ENCODE measurements around the gene SMAD1. TPM values are rescaled to one million over a fixed set of nuclear protein-coding genes. Genes with fewer than 3 reads are reported as not detected.

The SMAD1 gene
- 202 and 264 TPM in 2 replicates for total RNA-seq

DNA sequence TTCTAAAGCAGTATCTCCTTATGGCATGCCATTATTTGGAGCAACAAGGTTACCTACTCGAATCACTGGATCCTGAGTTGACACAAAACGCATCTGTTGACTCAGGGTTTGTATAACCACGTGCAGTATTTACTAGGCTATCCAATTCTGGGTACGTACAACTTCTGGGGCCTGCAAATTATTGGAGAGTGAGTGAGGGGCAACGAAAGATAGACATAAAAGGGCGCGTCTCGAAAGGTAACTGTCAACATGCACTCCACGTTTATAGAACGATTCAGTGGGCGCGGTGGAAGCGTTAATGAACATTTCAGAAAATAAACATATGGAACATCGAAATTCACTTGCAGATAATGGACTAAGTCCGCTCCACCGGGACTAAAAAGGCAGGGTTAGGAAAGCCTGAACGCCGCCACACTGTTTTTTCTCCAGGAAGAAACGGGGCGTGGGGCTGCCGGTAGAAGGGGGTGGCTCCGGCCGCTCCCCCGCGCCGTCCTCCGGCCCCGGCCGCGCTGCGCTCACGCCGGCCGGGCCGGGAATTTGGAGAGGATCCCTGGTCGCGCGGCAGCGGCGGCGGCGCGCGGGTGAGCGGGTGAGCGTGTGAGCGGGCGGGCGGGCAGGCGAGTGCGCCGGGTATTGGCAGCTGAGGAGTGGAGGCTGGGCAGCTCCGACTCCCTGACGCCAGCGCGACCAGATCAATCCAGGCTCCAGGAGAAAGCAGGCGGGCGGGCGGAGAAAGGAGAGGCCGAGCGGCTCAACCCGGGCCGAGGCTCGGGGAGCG is at the start of gene SMAD1:
SMAD1 (plus strand) TSS at position 690 of the 778 bp plus-strand sequence. CDS start 32,761 bp downstream, outside the sequence.
- no peak for DNase-seq (ENCODE audit: extremely low read depth, low read depth, low spot score)

GRCh38 chr4:145433684-145434083 is 48.0 kb upstream of the SMAD1 start:
- DNase-seq (ENCODE audit: extremely low read depth, low read depth, low spot score) = no peak

DNA sequence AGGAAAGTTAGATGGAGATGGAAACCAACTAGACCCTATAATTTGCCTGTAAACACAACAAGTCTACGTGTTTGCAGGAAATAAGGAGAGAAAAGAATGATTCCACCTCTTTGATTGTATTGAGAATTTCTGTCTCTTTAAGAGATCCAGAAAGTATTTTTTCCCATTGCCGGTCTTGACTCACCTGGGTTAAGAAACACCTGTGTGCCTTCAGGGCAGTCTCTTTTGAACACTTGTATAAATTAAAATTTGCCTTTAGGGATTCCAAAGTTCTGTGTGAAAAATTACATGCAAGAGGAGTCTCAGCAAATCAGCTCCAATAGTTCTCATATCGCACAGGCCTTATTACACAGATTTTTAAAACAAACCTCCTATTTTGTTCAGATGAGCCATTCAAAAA is 46.0 kb upstream of the SMAD1 start:
- DNase-seq (ENCODE audit: extremely low read depth, low read depth, low spot score) = no peak

DNA sequence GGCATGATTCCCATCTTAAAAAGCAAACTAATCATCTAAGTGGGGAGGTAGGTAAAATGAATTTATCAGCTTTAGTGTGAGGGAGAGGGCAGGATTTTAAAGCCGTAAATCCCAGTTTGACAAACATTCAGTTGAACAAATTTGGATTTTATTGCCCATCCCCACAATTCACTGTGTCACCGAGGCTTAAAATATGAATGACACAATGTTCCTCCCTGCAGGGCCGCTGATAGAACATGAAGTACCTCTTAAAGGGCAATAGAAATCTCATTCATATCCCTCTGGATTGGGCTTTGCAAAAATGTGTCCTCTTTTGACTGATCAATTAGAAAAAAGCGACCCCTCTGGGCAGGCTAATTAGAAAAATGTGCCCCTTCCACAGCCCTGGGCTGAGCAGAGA is 45.5 kb upstream of the SMAD1 start:
- DNase-seq (ENCODE audit: extremely low read depth, low read depth, low spot score) = no peak

DNA sequence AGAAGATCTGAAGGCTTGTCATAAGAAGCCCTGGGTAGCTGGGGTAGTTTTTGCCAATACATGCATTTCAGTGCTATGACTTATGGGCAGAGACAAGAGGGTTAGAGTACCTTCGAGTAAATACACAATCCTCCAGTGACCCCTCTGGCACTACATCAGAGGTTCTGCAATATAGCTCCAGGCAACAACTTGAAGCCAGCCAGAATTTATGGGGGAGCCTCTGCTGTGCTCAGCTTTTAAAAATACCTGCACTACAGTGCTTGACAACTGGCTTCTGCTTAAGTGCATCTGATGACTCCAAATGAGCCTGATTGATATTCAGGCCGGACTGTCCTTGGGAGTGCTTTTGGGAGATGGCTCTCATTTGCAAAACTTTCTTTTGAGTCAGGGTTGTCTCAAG is 44.9 kb upstream of the SMAD1 start:
- DNase-seq (ENCODE audit: extremely low read depth, low read depth, low spot score) = no peak

DNA sequence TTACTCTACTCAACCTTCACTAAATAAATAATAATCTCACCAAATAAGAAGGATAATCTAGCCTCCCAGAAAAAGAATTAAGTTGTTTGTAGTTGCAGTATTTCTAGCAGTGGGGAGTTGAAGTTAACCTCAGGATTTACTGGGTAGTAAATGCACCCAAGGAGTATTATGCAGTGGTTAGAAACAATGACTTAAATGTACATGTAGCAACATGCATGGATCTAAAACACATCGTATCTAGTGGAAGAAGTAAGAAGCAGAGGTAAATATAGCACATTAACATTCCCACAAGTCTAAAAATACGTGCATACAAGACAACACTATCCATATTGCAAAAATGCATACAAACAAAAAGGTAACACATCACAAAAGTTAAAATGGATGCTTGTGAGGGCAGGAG is 44.2 kb upstream of the SMAD1 start:
- no peak for DNase-seq (ENCODE audit: extremely low read depth, low read depth, low spot score)

- no peak for DNase-seq (ENCODE audit: extremely low read depth, low read depth, low spot score)
Observed at GRCh38 chr4:145438298-145438697, 43.4 kb upstream of the SMAD1 start.

DNA sequence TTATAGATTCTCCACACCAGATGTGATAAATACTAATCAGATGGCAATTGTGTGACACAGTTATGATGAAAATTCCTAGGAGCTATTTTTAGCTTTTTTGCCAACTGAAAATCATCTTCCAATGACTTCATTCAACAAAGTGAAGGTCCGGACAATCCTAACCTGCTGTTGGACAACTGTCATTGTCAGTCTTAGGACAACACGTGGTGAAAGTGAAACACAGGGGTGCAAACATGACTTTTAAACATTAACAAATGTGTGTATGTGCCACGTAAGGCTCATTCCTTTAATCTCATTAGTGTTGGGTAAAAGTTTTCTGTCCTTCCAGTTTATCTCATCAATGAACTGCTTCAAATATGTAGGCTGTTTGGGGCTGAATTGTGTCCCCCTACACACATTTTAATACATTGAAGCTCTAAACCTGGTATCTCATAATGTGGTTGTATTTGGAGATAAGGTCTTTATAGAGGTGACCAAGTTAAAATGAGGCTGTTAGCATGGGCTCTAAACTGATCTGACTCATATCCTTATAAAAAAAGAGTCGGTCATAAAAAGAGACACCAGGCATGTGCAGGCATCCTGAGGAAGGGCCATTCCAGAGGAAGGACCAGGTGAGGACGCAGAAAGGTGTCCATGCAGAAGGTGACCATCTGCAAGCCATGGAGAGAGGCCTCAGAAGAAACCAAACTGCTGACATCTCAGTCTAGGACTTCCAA is 41.2 kb upstream of the SMAD1 start:
- no peak for DNase-seq (ENCODE audit: extremely low read depth, low read depth, low spot score)

DNA sequence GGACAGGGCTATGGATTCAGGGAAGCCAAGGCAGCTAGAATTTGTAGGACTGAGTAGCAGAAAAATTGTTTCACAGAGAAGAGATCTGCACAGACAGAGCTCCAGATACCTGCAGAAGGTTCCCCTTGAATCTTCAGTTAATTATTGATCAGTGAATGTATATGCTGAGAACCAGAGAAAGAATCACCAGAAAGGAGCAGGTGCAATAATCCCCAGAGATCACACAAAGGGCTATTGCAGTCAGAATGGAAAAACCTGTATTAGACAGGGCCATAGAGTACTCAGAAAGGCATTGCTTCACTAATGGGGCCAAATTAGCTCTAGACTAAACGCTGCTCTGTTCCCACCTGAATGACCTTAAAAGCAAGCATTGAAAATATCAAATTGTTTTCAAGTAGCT is 35.5 kb upstream of the SMAD1 start:
- DNase-seq (ENCODE audit: extremely low read depth, low read depth, low spot score) = no peak

GRCh38 chr4:145451895-145452294 is 29.8 kb upstream of the SMAD1 start:
- DNase-seq (ENCODE audit: extremely low read depth, low read depth, low spot score) = no peak

DNA sequence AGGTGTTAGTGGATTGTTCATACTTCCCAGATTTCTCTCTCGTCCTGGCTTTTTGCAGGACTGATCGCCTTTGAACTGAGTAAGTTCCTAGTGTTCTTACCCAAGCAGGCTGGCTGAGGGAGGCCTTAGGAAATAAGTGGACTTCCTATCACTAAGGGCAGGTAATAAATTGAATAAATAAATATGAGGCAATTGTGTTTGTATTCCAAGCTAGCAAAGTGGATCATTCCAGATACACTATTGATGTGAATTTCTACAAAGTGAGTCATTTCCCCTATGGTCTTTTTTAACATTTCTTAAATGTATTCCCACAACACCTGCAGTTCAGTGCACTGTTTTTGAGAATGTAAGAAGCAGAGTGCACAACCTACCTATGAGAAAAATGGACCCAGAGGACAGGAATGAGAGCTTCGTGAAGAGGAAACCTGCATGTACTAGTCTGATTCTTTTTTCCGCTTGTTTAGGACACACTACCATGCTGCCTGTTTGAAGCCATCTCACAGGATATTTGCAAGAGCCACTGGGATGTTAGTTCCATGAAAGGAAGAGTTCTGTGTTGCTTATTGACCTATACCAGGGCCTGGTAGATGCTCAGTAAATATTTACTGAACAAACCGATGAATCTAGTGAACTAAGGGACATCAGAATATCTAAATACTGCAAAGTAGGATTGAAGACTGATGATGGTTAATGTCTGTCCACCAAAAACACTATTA is 29.0 kb upstream of the SMAD1 start:
- DNase-seq (ENCODE audit: extremely low read depth, low read depth, low spot score) = no peak

GRCh38 chr4:145453163-145453520 is 28.5 kb upstream of the SMAD1 start:
- DNase-seq (ENCODE audit: extremely low read depth, low read depth, low spot score) = no peak

- no peak for DNase-seq (ENCODE audit: extremely low read depth, low read depth, low spot score)
Observed at GRCh38 chr4:145473203-145473602, 8.4 kb upstream of the SMAD1 start.

DNA sequence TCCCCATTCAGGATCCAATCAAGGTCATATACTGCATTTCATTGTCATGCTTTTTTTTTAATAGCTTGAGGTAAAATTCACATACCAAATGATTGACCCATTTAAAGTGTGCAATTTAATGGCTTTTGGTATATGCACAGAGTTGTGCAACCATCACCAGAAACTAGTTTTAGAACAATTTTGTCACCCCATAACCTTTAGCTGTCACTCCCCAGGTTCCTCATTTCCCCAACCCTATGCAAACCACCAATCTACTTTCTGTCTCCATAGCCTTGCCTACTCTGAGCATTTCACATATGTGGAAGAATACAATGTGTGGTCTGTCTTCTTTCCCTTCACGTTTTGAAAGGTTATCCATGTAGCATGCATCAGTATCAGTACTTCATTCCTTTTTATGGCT is 1.4 kb upstream of the SMAD1 start:
- no peak for DNase-seq (ENCODE audit: extremely low read depth, low read depth, low spot score)

DNA sequence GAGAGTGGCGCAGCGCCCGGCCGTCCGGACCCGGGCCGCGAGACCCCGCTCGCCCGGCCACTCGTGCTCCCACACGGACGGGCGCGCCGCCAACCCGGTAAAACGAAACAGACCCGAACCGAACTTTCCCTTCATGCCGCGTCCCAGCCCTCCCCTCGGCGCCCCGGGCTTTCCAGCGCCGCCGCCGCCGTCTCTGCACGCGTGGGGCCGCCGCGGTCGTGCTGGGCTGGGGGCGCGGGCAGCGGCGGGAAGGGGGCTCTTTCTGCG is 222 bp downstream of the SMAD1 start:
- DNase-seq (ENCODE audit: extremely low read depth, low read depth, low spot score) = no peak

GRCh38 chr4:145482209-145483037 is 770 bp downstream of the SMAD1 start:
- no peak for DNase-seq (ENCODE audit: extremely low read depth, low read depth, low spot score)

- DNase-seq (ENCODE audit: extremely low read depth, low read depth, low spot score) = no peak
Observed at GRCh38 chr4:145483514-145483913, 1.9 kb downstream of the SMAD1 start.

GRCh38 chr4:145484225-145484846 is 2.7 kb downstream of the SMAD1 start:
- no peak for DNase-seq (ENCODE audit: extremely low read depth, low read depth, low spot score)

DNA sequence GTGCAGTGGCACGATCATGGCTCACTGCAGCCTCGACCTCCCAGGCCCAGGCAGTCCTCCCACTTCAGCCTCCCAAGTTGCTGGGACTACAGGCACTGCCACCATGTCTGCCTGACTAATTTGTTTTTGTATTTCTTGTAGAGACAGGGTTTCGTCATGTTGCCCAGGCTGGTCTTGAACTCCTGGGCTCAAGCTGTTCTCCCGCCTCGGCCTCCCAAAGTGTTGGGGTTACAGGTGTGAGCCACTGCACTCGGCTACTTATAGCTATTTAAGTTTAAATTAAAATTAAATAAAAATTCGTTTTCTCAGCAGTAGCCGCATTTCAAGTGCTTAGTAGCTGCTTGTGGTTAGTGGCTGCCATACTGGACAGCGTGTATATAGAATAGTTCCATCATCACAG is 3.5 kb downstream of the SMAD1 start:
- DNase-seq (ENCODE audit: extremely low read depth, low read depth, low spot score) = no peak

DNA sequence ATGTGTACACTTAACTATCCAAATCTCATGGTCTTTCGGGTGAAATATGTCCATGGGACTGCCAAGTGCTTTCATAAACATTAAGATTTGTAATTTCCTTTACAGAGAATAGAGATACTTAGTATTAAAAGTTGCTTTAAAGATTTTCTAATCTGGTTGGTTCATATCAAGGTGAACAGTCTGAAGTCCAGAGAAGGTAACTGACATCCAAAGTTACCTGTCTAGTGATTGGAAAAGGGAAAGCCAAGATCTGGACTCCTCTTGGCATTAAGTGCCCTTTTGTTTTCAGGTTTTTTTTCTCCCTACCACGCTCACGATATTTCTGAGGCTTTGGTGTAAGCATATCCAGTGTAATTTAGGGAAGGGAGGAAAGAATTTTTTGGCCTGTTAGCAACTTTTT is 5.0 kb downstream of the SMAD1 start:
- DNase-seq (ENCODE audit: extremely low read depth, low read depth, low spot score) = no peak

GRCh38 chr4:145487631-145488030 is 6.0 kb downstream of the SMAD1 start:
- DNase-seq (ENCODE audit: extremely low read depth, low read depth, low spot score) = no peak
